GM12801 (cell line): ENCODE data around the gene TP53AIP1.

Experiments used
- CTCF ChIP-seq: IDR thresholded peaks from one replicate; pipeline ENCODE4 v1.5.1; 2011; ENCODE audit warnings: control low read depth; ENCODE audit not compliant: insufficient read length; ENCODE audit errors: extremely low read depth

TP53AIP1 gene

GRCh38 chr11:128938156-128938885 is 4.3 kb downstream of the TP53AIP1 start:
- no peak for TF ChIP-seq CTCF

GRCh38 chr11:128937480-128937879 is 5.2 kb downstream of the TP53AIP1 start:
- no peak for TF ChIP-seq CTCF

- TF ChIP-seq CTCF, result no peak
Observed at GRCh38 chr11:128936606-128937251, 5.9 kb downstream of the TP53AIP1 start.

GRCh38 chr11:128934926-128935325 is 7.7 kb downstream of the TP53AIP1 start:
- TF ChIP-seq CTCF, result no peak

GRCh38 chr11:128934351-128934750 is 8.3 kb downstream of the TP53AIP1 start:
- TF ChIP-seq CTCF, result no peak

- TF ChIP-seq CTCF, result no peak
Observed at GRCh38 chr11:128933481-128934178, 9.0 kb downstream of the TP53AIP1 start.

GRCh38 chr11:128931668-128932067 is 11.0 kb downstream of the TP53AIP1 start:
- no peak for TF ChIP-seq CTCF
